ENCODE data around the gene SRRT. TPM values are rescaled to one million over a fixed set of nuclear protein-coding genes. Genes with fewer than 3 reads are reported as not detected.
"Not testable (repeated sequence)": the region's sequence is repeated elsewhere in the genome, so short reads cannot be mapped to it uniquely, and the experiment has no call there.

Gene SRRT
- total RNA-seq, 6 experiments from 2014 or later, result 22.4 to 65.7 (median 49.1) TPM

- 42% methylated on average over 4 of the region's 5 CpGs for WGBS (ENCODE audit: insufficient coverage, low coverage, low lambda C conversion rate, missing lambda C conversion rate)
- Histone ChIP-seq H3K27ac (peak overlapping the region; percentile 38 to 80 (median 71)), H3K9me3 (no peaks in the 10 kb centered on the region), H3K36me3 (no peaks in the 10 kb centered on the region), H3K27me3 (no peaks in the 10 kb centered on the region), H3K4me1 (peaks cover 0 to 20% (median 0%) of the 10 kb centered on the region in 4 donors), H3K4me3 (no peak overlapping the region)
- TF ChIP-seq POLR2A (IDR thresholded peaks at IDR 0.05) (no peak), CTCF (IDR thresholded peaks at IDR 0.05) (no peak)
- peak in 1 of 3 donors; percentile 71 for DNase-seq
- intact Hi-C loops (cut with DNase I), result no loop called here
- peak; percentile 66 to 78 (median 74) for ATAC-seq
Measured at GRCh38 chr7:100901921-100902332, 27.0 kb downstream of the SRRT start.

GRCh38 chr7:100902638-100903037 is 27.7 kb downstream of the SRRT start:
- DNase-seq, result no peak
- WGBS (ENCODE audit: insufficient coverage, low coverage, low lambda C conversion rate, missing lambda C conversion rate), result 89% methylated on average over 6 of the region's 7 CpGs

GRCh38 chr7:100908512-100908911 is 33.6 kb downstream of the SRRT start:
- Histone ChIP-seq H3K27ac (no peak overlapping the region), H3K4me1 (peaks cover 0 to 13% (median under 1%) of the 10 kb centered on the region in 4 donors), H3K9me3 (no peaks in the 10 kb centered on the region), H3K4me3 (no peak overlapping the region), H3K27me3 (no peaks in the 10 kb centered on the region), H3K36me3 (no peaks in the 10 kb centered on the region)
- intact Hi-C loops (cut with DNase I), result no loop called here
- ATAC-seq (no peak), DNase-seq (no peak)
- no peak for TF ChIP-seq CTCF (IDR thresholded peaks at IDR 0.05)
- no peak for TF ChIP-seq POLR2A (IDR thresholded peaks at IDR 0.05)
- WGBS (ENCODE audit: insufficient coverage, low coverage, low lambda C conversion rate, missing lambda C conversion rate), result 61% methylated on average over 4 of the region's 5 CpGs

More at GRCh38 chr7:100902638-100903037, 27.7 kb downstream of the SRRT start:
- Histone ChIP-seq H3K27me3 (no peaks in the 10 kb centered on the region), H3K9me3 (no peaks in the 10 kb centered on the region), H3K27ac (peak overlapping the region in 2 of 3 donors; percentile 71 to 80), H3K4me1 (peaks cover 0 to 20% (median 0%) of the 10 kb centered on the region in 4 donors), H3K4me3 (no peak overlapping the region), H3K36me3 (no peaks in the 10 kb centered on the region)
- intact Hi-C loops (cut with DNase I), result no loop called here
- ATAC-seq, result no peak
- TF ChIP-seq POLR2A (IDR thresholded peaks at IDR 0.05) (no peak), CTCF (IDR thresholded peaks at IDR 0.05) (no peak)

GRCh38 chr7:100910443-100910842 is 35.5 kb downstream of the SRRT start:
- H3K4me3 ChIP-seq; H3K27ac ChIP-seq; H3K36me3 ChIP-seq; H3K27me3 ChIP-seq; H3K9me3 ChIP-seq; intact Hi-C loops (cut with DNase I); ATAC-seq; DNase-seq: not testable (repeated sequence)
- peaks cover 0 to 27% (median 8%) of the 10 kb centered on the region in 4 donors for H3K4me1 ChIP-seq
- 61% methylated on average over 4 of the region's 7 CpGs for whole genome bisulfite sequencing (ENCODE audit: insufficient coverage, low coverage, low lambda C conversion rate, missing lambda C conversion rate)

GRCh38 chr7:100911484-100911883 is 36.6 kb downstream of the SRRT start:
- intact Hi-C loops (cut with DNase I), result no loop called here
- DNase-seq (no peak), ATAC-seq (no peak)
- no peaks in the 10 kb centered on the region for H3K9me3 ChIP-seq
- no peaks in the 10 kb centered on the region for H3K27me3 ChIP-seq
- 81% methylated on average over 3 of the region's 3 CpGs for WGBS (ENCODE audit: insufficient coverage, low coverage, low lambda C conversion rate, missing lambda C conversion rate)
- no peaks in the 10 kb centered on the region for H3K36me3 ChIP-seq
- peaks cover 0 to 33% (median 14%) of the 10 kb centered on the region in 4 donors for H3K4me1 ChIP-seq
- H3K4me3 ChIP-seq, result no peak overlapping the region
- TF ChIP-seq CTCF (IDR thresholded peaks at IDR 0.05) (no peak), POLR2A (IDR thresholded peaks at IDR 0.05) (no peak)
- H3K27ac ChIP-seq, result no peak overlapping the region
